ENCODE results near the gene NFATC3. TPM values are rescaled to one million over a fixed set of nuclear protein-coding genes. Genes with fewer than 3 reads are reported as not detected.

NFATC3 gene
- total and polyA plus RNA-seq, 2 of the 8 experiments (the other 6 are each of a cell fraction or from before 2014, with no cell fraction given), result 17.6 to 34.5 TPM

DNA sequence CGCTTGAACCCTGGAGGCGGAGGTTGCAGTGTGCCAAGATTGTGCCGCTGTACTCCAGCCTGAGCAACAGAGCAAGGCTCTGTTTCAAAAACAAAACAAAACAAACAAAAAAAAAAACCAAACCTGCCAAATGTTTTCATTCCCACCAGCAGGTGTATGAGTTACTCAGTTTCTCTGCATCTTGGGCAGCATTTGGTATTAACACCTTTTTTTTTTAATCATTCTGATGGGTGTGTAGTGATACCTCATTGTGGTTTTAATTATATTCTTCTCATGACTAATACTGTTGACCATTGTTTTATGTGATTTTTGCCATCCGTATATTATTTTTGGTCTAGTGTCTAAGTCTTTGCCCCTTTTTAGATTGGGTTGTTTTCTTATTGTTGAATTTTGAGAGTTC, 15.3 kb downstream of the NFATC3 start:
- WGBS, 2 experiments (ENCODE audit: extremely low coverage in 1 of 2, insufficient coverage in 1 of 2, insufficient read length in 1 of 2, insufficient replicate concordance in 2 of 2, low coverage in 1 of 2, low lambda C conversion rate in 2 of 2, missing lambda C conversion rate in 1 of 2), result 100% methylated on average over 4 of the region's 4 CpGs; no CpG with 5 or more reads in 1 of the 2 experiments
- Histone ChIP-seq H3K18ac (ENCODE audit: extremely low read depth, low read length) (no peak overlapping the region), H3K79me2 (ENCODE audit: control insufficient read depth in 1 of 2, insufficient read depth in 2 of 2, low read length in 2 of 2) (peaks cover 3 to 90% of the 10 kb centered on the region in 2 experiments; a peak in 3 of 4 replicates), H3K14ac (ENCODE audit: insufficient read length) (no peak overlapping the region), H3K9me3 (ENCODE audit: insufficient read depth in 2 of 2, low read depth in 1 of 2, low read length in 1 of 2) (no peaks in the 10 kb centered on the region), H3K23me2 (ENCODE audit: low read depth, low read length) (no peaks in the 10 kb centered on the region), H3K27me3 (replicated peaks in 1 of 4; ENCODE audit: control insufficient read depth in 3 of 4, extremely low read depth in 1 of 4, insufficient read depth in 3 of 4, low read length in 3 of 4) (no peaks in the 10 kb centered on the region), H3K23ac (ENCODE audit: insufficient read length) (no peak overlapping the region), H4K5ac (ENCODE audit: insufficient read length, low read depth, low read length) (no peak overlapping the region), H4K20me1 (replicated peaks in 1 of 2; ENCODE audit: control insufficient read depth in 1 of 2, insufficient read depth in 2 of 2, low read length in 2 of 2) (peaks cover 6 to 9% of the 10 kb centered on the region in 2 experiments), H3K36me3 (ENCODE audit: control insufficient read depth in 2 of 4, insufficient read depth in 4 of 4, low read length in 3 of 4) (no peaks in the 10 kb centered on the region), H3K56ac (replicated peaks; ENCODE audit: insufficient read length, low read depth, low read length) (no peak overlapping the region), H4K8ac (ENCODE audit: extremely low read depth, insufficient read depth, low read length) (no peak overlapping the region), H2BK20ac (ENCODE audit: low read length) (no peak overlapping the region), H3K79me1 (ENCODE audit: low read depth, low read length) (peaks cover 9% of the 10 kb centered on the region; the same call in 1 of the 2 replicates), H2BK12ac (ENCODE audit: low read depth, low read length) (no peak overlapping the region), H4K91ac (replicated peaks; ENCODE audit: insufficient read length, low read length) (no peak overlapping the region), H2BK120ac (replicated peaks; ENCODE audit: low read depth, low read length) (no peak overlapping the region), H2BK15ac (ENCODE audit: low read length) (no peak overlapping the region), H3K4ac (replicated peaks; ENCODE audit: insufficient read length, low read depth, low read length) (no peak overlapping the region), H3K27ac (ENCODE audit: low read depth, low read length) (no peak overlapping the region), H2AFZ (ENCODE audit: low read length) (no peak overlapping the region), H3K4me2 (ENCODE audit: insufficient read depth in 1 of 2, low read depth in 2 of 2, low read length in 2 of 2) (no peak overlapping the region), H3K4me1 (replicated peaks in 1 of 4; ENCODE audit: control insufficient read depth in 3 of 4, insufficient read depth in 4 of 4, low read length in 3 of 4) (peaks cover 0 to 3% (median 0%) of the 10 kb centered on the region in 4 experiments; a peak in 2 of 7 replicates), H2AK5ac (ENCODE audit: low read depth, low read length) (no peak overlapping the region), H2BK5ac (ENCODE audit: low read depth, low read length) (no peak overlapping the region), H3K9ac (replicated peaks in 1 of 4; ENCODE audit: extremely low read depth in 1 of 4, low read depth in 3 of 4, low read length in 3 of 4) (no peak overlapping the region), H3K4me3 (ENCODE audit: extremely low read depth in 1 of 4, insufficient read depth in 2 of 4, low read depth in 3 of 4, low read length in 4 of 4) (no peak overlapping the region)
- DNase-seq (ENCODE audit: low read depth in 1 of 2, low spot score in 2 of 2) (no peak), FAIRE-seq (no peak)
- POLR2A ChIA-PET (ENCODE audit: partially characterized antibody), result interaction anchor here (0.6 kb wide), 1 partner anchor 165 kb away, joined by 3 read pairs; no protein-coding TSS in a partner anchor
- TF ChIP-seq YY1 (IDR thresholded peaks at IDR 0.05; ENCODE audit: low read depth, low read length) (no peak), BCL11A (IDR thresholded peaks at IDR 0.05; ENCODE audit: low read depth in 2 of 2, low read length in 2 of 2) (no peak), MAX (IDR thresholded peaks at IDR 0.05) (no peak), TAF7 (optimal IDR thresholded peaks at IDR 0.05; ENCODE audit: borderline replicate concordance, low read depth, low read length) (no peak), TCF12 (IDR thresholded peaks at IDR 0.05; ENCODE audit: low read depth, low read length) (no peak)
- CTCF ChIA-PET (ENCODE audit: partially characterized antibody), result interaction anchor here (0.8 to 1.8 kb wide), 3 partner anchors 130 to 229 kb away, joined by 3 to 7 read pairs (median 4); no protein-coding TSS in a partner anchor

Measured in H1 (cell line).